Upper lobe of right lung (tissue), 1 donor: ENCODE measurements around the gene CRKL. TPM values are rescaled to one million over a fixed set of nuclear protein-coding genes. Genes with fewer than 3 reads are reported as not detected.

Source experiments
- ATAC-seq: fragments of 200-7000 bp; cut with Tn5 transposase; one replicate; pipeline ENCODE4 v1.9.1; 2020; ENCODE audit warnings: mild to moderate bottlenecking, moderate library complexity
- DNase-seq: peaks from one replicate; pipeline ENCODE4 v3.0.0-alpha.2; 2020
- H3K27ac ChIP-seq: fragments of 200-600 bp; one replicate; pipeline ENCODE4 v1.8.0; 2022
- H3K27me3 ChIP-seq: fragments of 200-600 bp; one replicate; pipeline ENCODE4 v1.8.0; 2022; ENCODE audit warnings: mild to moderate bottlenecking
- H3K36me3 ChIP-seq: fragments of 200-600 bp; one replicate; pipeline ENCODE4 v1.8.0; 2022
- H3K4me1 ChIP-seq: fragments of 200-600 bp; one replicate; pipeline ENCODE4 v1.8.0; 2022
- H3K4me3 ChIP-seq: fragments of 200-600 bp; one replicate; pipeline ENCODE4 v1.8.0; 2022; ENCODE audit warnings: mild to moderate bottlenecking
- H3K9me3 ChIP-seq: fragments of 200-600 bp; one replicate; pipeline ENCODE4 v1.8.0; 2022
- CTCF ChIP-seq: fragments of 200-600 bp; IDR thresholded peaks from one replicate; pipeline ENCODE4 v1.8.0; 2022; ENCODE audit warnings: antibody characterized with exemption
- intact Hi-C: fragments of 100-400 bp; cut with DNase I; formaldehyde crosslinking; loops from one replicate; pipeline ENCODE4 v1.11.0; 2022
- total RNA-seq: library from RNA; stranded (reverse); fragmentation: NEBNext Ultra II Directional; extraction: Animal tissue kit (Norgen Biotek cat#: 25700); gene quantifications from one replicate; pipeline ENCODE4 v1.2.1, GENCODE V29; 2021
- donor health status: DM: no; HTN: yes; CAD: no; lungs with severe emphysema.

The CRKL gene
- total RNA-seq, 1 donor from 2014 or later = 60.8 TPM

- Histone ChIP-seq H3K9me3 (no peaks in the 10 kb centered on the region), H3K27me3 (no peaks in the 10 kb centered on the region), H3K36me3 (peaks cover 76% of the 10 kb centered on the region), H3K4me1 (no peaks in the 10 kb centered on the region), H3K4me3 (no peak overlapping the region), H3K27ac (peak overlapping the region; percentile 49)
- no peak for TF ChIP-seq CTCF
- intact Hi-C loops = no loop called here
- DNase-seq = no peak
- no peak for ATAC-seq
Observed at GRCh38 chr22:20885017-20885556, 32.1 kb upstream of the CRKL start.

- H3K4me1 ChIP-seq = no peaks in the 10 kb centered on the region
- no peaks in the 10 kb centered on the region for H3K27me3 ChIP-seq
- H3K9me3 ChIP-seq = no peaks in the 10 kb centered on the region
- TF ChIP-seq CTCF = peak; percentile 86
- intact Hi-C loops = no loop called here
- H3K27ac ChIP-seq = peak overlapping the region; percentile 49
- DNase-seq = peak; percentile 92
- H3K36me3 ChIP-seq = peaks cover 75% of the 10 kb centered on the region
- peak; percentile 99 for ATAC-seq
- H3K4me3 ChIP-seq = no peak overlapping the region
Observed at GRCh38 chr22:20885557-20886323, 31.5 kb upstream of the CRKL start.

- DNase-seq = no peak
- intact Hi-C loops = no loop called here
Observed at GRCh38 chr22:20887375-20887774, 29.8 kb upstream of the CRKL start.

GRCh38 chr22:20889025-20889704 is 28.0 kb upstream of the CRKL start:
- Histone ChIP-seq H3K4me1 (no peaks in the 10 kb centered on the region), H3K4me3 (no peak overlapping the region), H3K9me3 (no peaks in the 10 kb centered on the region), H3K27me3 (no peaks in the 10 kb centered on the region), H3K36me3 (peaks cover 41% of the 10 kb centered on the region), H3K27ac (no peak overlapping the region)
- ATAC-seq (peak; percentile 27), DNase-seq (no peak)
- intact Hi-C loops = no loop called here
- TF ChIP-seq CTCF = no peak

More at GRCh38 chr22:20887375-20887774, 29.8 kb upstream of the CRKL start:
- Histone ChIP-seq H3K36me3 (peaks cover 58% of the 10 kb centered on the region), H3K27ac (no peak overlapping the region), H3K27me3 (no peaks in the 10 kb centered on the region), H3K4me3 (no peak overlapping the region), H3K4me1 (no peaks in the 10 kb centered on the region), H3K9me3 (no peaks in the 10 kb centered on the region)
- TF ChIP-seq CTCF = no peak
- ATAC-seq = no peak

GRCh38 chr22:20889904-20890540 is 27.2 kb upstream of the CRKL start:
- DNase-seq (no peak), ATAC-seq (no peak)
- H3K4me1 ChIP-seq = no peaks in the 10 kb centered on the region
- H3K4me3 ChIP-seq = no peak overlapping the region
- H3K36me3 ChIP-seq = peaks cover 33% of the 10 kb centered on the region
- no peaks in the 10 kb centered on the region for H3K27me3 ChIP-seq
- no peak overlapping the region for H3K27ac ChIP-seq
- H3K9me3 ChIP-seq = no peaks in the 10 kb centered on the region
- intact Hi-C loops = no loop called here
- no peak for TF ChIP-seq CTCF
